ES-I3 (cell line): Measurements from ENCODE around the gene XRCC4.

Source experiments
- H3K36me3 ChIP-seq: 2 replicates; pipeline ENCODE4 v1.6.1; 2013; ENCODE audit warnings: mild to moderate bottlenecking, low read length, control low read depth, moderate library complexity; ENCODE audit not compliant: insufficient read depth
- H3K4me1 ChIP-seq: 2 replicates; pipeline ENCODE4 v1.6.1; 2013; ENCODE audit warnings: mild to moderate bottlenecking, control low read depth, low read length; ENCODE audit not compliant: insufficient read depth
- H3K9ac ChIP-seq: 2 replicates; pipeline ENCODE4 v1.6.1; 2013; ENCODE audit warnings: low read depth, mild to moderate bottlenecking, low read length, moderate library complexity
- H3K9me3 ChIP-seq: 2 replicates; pipeline ENCODE4 v1.6.1; 2013; ENCODE audit warnings: mild to moderate bottlenecking, low read length, moderate library complexity; ENCODE audit not compliant: control insufficient read depth, insufficient read depth

XRCC4 gene

GRCh38 chr5:83076742-83077661 lies at the start of gene XRCC4, which contains the start of gene TMEM167A:
Gene XRCC4, plus strand, starts transcription at chr5:83077547. Its CDS starts 27,373 bp downstream, at chr5:83104920.
Gene TMEM167A, minus strand, starts transcription at chr5:83077394. Its CDS starts 71 bp downstream, at chr5:83077323.
- peaks cover 7% of the 10 kb centered on the region for H3K4me1 ChIP-seq
- H3K9me3 ChIP-seq: no peaks in the 10 kb centered on the region
- no peaks in the 10 kb centered on the region; the same call in 1 of the 2 replicates for H3K36me3 ChIP-seq
- peak within 1 kb of the TSS; percentile 91 for H3K9ac ChIP-seq

GRCh38 chr5:83029912-83030311 lies 47.4 kb upstream of the XRCC4 start:
- Histone ChIP-seq H3K36me3 (no peaks in the 10 kb centered on the region), H3K9me3 (0 out of 2 replicates have a peak, but pooled peaks cover 3% of the 10 kb centered on the region), H3K9ac (no peak overlapping the region), H3K4me1 (peaks cover 21% of the 10 kb centered on the region; the same call in 1 of the 2 replicates)

- no peaks in the 10 kb centered on the region for H3K36me3 ChIP-seq
- 0 out of 2 replicates have a peak, but pooled peaks cover 3% of the 10 kb centered on the region for H3K9me3 ChIP-seq
- H3K9ac ChIP-seq: no peak overlapping the region
- H3K4me1 ChIP-seq: peaks cover 17% of the 10 kb centered on the region; the same call in 1 of the 2 replicates
Measured at GRCh38 chr5:83031381-83031780, 46.0 kb upstream of the XRCC4 start.

GRCh38 chr5:83034036-83034435 lies 43.3 kb upstream of the XRCC4 start:
- H3K9me3 ChIP-seq: 0 out of 2 replicates have a peak, but pooled peaks cover 3% of the 10 kb centered on the region
- no peaks in the 10 kb centered on the region for H3K36me3 ChIP-seq
- H3K4me1 ChIP-seq: peaks cover 18% of the 10 kb centered on the region; the same call in 1 of the 2 replicates
- no peak overlapping the region for H3K9ac ChIP-seq

GRCh38 chr5:83034528-83035207 lies 42.7 kb upstream of the XRCC4 start:
- Histone ChIP-seq H3K4me1 (peaks cover 18% of the 10 kb centered on the region; the same call in 1 of the 2 replicates), H3K9ac (no peak overlapping the region), H3K9me3 (0 out of 2 replicates have a peak, but pooled peaks cover 3% of the 10 kb centered on the region), H3K36me3 (no peaks in the 10 kb centered on the region)

GRCh38 chr5:83035373-83036100 lies 41.8 kb upstream of the XRCC4 start:
- Histone ChIP-seq H3K4me1 (peaks cover 18% of the 10 kb centered on the region; the same call in 1 of the 2 replicates), H3K36me3 (no peaks in the 10 kb centered on the region), H3K9ac (no peak overlapping the region), H3K9me3 (0 out of 2 replicates have a peak, but pooled peaks cover 3% of the 10 kb centered on the region)

- H3K36me3 ChIP-seq: no peaks in the 10 kb centered on the region
- no peak overlapping the region for H3K9ac ChIP-seq
- H3K4me1 ChIP-seq: peaks cover 18% of the 10 kb centered on the region; the same call in 1 of the 2 replicates
- no peaks in the 10 kb centered on the region for H3K9me3 ChIP-seq
Measured at GRCh38 chr5:83036991-83037575, 40.3 kb upstream of the XRCC4 start.

- H3K4me1 ChIP-seq: peaks cover 21% of the 10 kb centered on the region; the same call in 1 of the 2 replicates
- H3K9ac ChIP-seq: no peak overlapping the region
- H3K9me3 ChIP-seq: no peaks in the 10 kb centered on the region
- no peaks in the 10 kb centered on the region for H3K36me3 ChIP-seq
Measured at GRCh38 chr5:83038924-83039323, 38.4 kb upstream of the XRCC4 start.

GRCh38 chr5:83042507-83042906 lies 34.8 kb upstream of the XRCC4 start:
- Histone ChIP-seq H3K36me3 (no peaks in the 10 kb centered on the region), H3K9me3 (no peaks in the 10 kb centered on the region), H3K4me1 (peaks cover 3% of the 10 kb centered on the region; the same call in 1 of the 2 replicates), H3K9ac (no peak overlapping the region)

- Histone ChIP-seq H3K36me3 (no peaks in the 10 kb centered on the region; the same call in 1 of the 2 replicates), H3K9me3 (no peaks in the 10 kb centered on the region), H3K9ac (no peak overlapping the region), H3K4me1 (peaks cover 3% of the 10 kb centered on the region; the same call in 1 of the 2 replicates)
Measured at GRCh38 chr5:83044926-83045325, 32.4 kb upstream of the XRCC4 start.

GRCh38 chr5:83048277-83048676 lies 29.1 kb upstream of the XRCC4 start:
- Histone ChIP-seq H3K9me3 (no peaks in the 10 kb centered on the region), H3K36me3 (peaks cover 10% of the 10 kb centered on the region; the same call in 1 of the 2 replicates), H3K4me1 (peaks cover 3% of the 10 kb centered on the region; the same call in 1 of the 2 replicates), H3K9ac (no peak overlapping the region)

GRCh38 chr5:83048811-83049210 lies 28.5 kb upstream of the XRCC4 start:
- no peak overlapping the region for H3K9ac ChIP-seq
- H3K9me3 ChIP-seq: no peaks in the 10 kb centered on the region
- no peaks in the 10 kb centered on the region for H3K4me1 ChIP-seq

GRCh38 chr5:83049370-83049885 lies 27.9 kb upstream of the XRCC4 start:
- H3K9me3 ChIP-seq: no peaks in the 10 kb centered on the region
- H3K36me3 ChIP-seq: peaks cover 10% of the 10 kb centered on the region; the same call in 1 of the 2 replicates
- no peak overlapping the region for H3K9ac ChIP-seq
- no peaks in the 10 kb centered on the region for H3K4me1 ChIP-seq

More at GRCh38 chr5:83048811-83049210, 28.5 kb upstream of the XRCC4 start:
- peaks cover 10% of the 10 kb centered on the region; the same call in 1 of the 2 replicates for H3K36me3 ChIP-seq
